Fibroblast of mammary gland (primary cell): Measurements from ENCODE around the gene MCTP2.

Experiments
- DNase-seq: peaks from one replicate; pipeline ENCODE4 v3.0.0-alpha.2; 2010; ENCODE audit warnings: low read depth
- H3K4me3 ChIP-seq: 2 replicates; pipeline ENCODE4 v1.5.1; 2011; ENCODE audit warnings: low read depth, mild to moderate bottlenecking, low read length, moderate library complexity; ENCODE audit not compliant: control insufficient read depth
- CTCF ChIP-seq: conservative IDR thresholded peaks from 2 replicates; pipeline ENCODE4 v1.5.1; 2011; ENCODE audit warnings: low read depth, low read length, inconsistent platforms; ENCODE audit not compliant: control insufficient read depth, insufficient read depth

MCTP2 gene

GRCh38 chr15:94379986-94380385, 148.6 kb downstream of the MCTP2 start:
- no peak for DNase-seq
- no peak for TF ChIP-seq CTCF
- H3K4me3 ChIP-seq = no peak overlapping the region

GRCh38 chr15:94380798-94381197, 149.4 kb downstream of the MCTP2 start:
- no peak for DNase-seq
- no peak overlapping the region for H3K4me3 ChIP-seq
- TF ChIP-seq CTCF = no peak

- TF ChIP-seq CTCF = no peak
- DNase-seq = no peak
- H3K4me3 ChIP-seq = no peak overlapping the region
Measured at GRCh38 chr15:94381384-94381783, 150.0 kb downstream of the MCTP2 start.

GRCh38 chr15:94383041-94383440, 151.7 kb downstream of the MCTP2 start:
- DNase-seq = no peak
- no peak for TF ChIP-seq CTCF
- H3K4me3 ChIP-seq = no peak overlapping the region

- DNase-seq = peak; percentile 3
- TF ChIP-seq CTCF = no peak
Measured at GRCh38 chr15:94383706-94384105, 152.3 kb downstream of the MCTP2 start.

GRCh38 chr15:94385441-94385840, 154.1 kb downstream of the MCTP2 start:
- no peak for DNase-seq
- no peak for TF ChIP-seq CTCF
- no peak overlapping the region for H3K4me3 ChIP-seq

More at GRCh38 chr15:94383706-94384105, 152.3 kb downstream of the MCTP2 start:
- H3K4me3 ChIP-seq = no peak overlapping the region

- no peak for TF ChIP-seq CTCF
- H3K4me3 ChIP-seq = no peak overlapping the region
- no peak for DNase-seq
Measured at GRCh38 chr15:94386351-94386750, 155.0 kb downstream of the MCTP2 start.
